Measurements from ENCODE around the gene BCL2L15. TPM values are rescaled to one million over a fixed set of nuclear protein-coding genes. Genes with fewer than 3 reads are reported as not detected.
A peak's percentile ranks its signal among the peaks of the same experiment; 100 is the strongest.

BCL2L15 gene
- total RNA-seq, 4 donors from 2014 or later, result 0.32 TPM; not detected in 3

DNA sequence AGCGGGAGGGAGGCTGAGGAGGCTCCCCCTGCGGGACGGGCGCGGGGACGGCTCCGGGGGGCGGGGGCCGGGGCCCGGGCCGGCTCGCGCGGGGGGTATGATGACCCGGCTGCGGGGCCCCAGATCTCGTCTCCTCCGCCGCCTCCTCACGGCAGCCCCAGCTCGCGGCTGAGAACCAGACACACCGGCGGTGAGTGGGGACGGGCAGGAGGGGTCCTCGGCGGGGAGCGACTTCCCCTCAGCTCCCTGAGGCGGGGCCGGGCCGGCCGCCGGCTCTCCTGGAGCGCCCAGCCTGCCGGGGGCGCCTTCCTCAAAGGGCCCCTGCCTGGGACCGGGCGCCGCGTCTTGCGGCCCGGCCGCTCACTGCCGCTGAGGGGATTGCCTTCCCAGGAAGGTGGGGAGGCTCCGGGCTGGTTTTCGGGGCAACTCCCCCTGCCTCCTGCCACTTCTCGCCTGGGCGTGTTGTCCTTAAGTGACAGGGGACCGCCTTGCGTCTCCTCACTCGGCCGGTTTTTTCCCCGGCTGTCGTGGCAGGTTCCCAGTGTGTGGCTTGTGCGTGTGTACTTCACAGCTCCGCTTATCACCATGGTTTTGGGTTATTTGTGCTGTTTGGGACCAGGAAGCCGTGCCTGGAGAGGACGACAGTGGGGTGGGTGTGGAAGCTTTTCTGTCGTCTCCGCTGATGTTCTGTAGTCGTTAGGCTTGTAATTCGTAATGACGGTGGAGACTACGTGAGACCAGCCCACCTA lies 42.5 kb upstream of the BCL2L15 start:
- in situ Hi-C loops (cut with MboI; ENCODE audit: low sequenced_read_pairs in 4 of 4), result loop anchor here in 1 of 4 donors (10.0 kb wide), 1 partner anchor 115 kb away; the partner anchor contains the start of gene RSBN1

DNA sequence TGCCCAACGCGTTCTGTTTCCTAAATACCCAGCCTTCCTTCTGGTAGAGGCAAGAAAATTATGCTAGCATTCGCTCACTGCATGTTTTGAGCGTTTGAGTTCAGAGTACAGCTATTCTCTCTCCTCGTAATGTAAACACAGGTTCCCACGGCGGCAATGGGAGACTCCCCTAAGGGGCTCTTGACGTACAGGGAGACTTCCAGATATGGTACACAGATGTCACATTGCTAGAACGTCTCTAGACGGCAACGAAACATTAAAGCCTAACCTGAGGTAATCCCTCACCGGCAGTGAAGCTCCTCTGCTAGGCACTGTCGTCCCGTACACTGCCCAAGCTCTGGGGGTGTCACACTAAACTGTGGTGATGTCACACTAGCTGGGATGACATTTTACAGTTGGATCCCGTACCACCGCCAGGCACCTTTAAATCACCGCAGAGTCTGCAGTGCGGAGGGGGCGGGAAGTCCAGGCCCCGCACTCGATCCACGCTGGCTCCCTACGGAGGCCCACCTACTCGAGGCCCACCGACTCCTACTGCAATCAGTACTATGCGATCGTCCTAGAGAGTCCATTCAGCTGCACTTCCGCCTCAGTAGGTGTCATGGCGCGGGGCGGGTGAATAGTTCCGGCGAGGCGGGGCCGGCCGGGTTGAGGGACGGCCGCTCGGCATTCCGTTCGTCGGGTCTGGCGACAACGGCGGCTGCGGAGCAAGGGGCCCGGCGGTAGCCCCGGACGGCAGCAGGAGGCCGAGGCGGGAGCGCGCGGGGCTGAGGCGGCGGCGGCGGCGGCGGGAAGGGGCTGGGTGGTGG lies 41.8 kb upstream of the BCL2L15 start, which contains the start of gene HIPK1:
Gene HIPK1, plus strand, starts transcription at position 384 of the 809 bp plus-strand sequence.
- no peaks in the 10 kb centered on the region for H3K36me3 ChIP-seq
- peak within 1 kb of the TSS; percentile 92 to 98 (median 94) for H3K27ac ChIP-seq
- no peaks in the 10 kb centered on the region for H3K27me3 ChIP-seq
- in situ Hi-C loops (cut with MboI; ENCODE audit: low sequenced_read_pairs in 4 of 4), result no loop called here
- peak; percentile 86 to 88 for DNase-seq
- peak within 1 kb of the TSS; percentile 86 to 98 (median 90) for H3K4me3 ChIP-seq
- peak; percentile 88 to 89 for ATAC-seq
- TF ChIP-seq, protein P1, sequence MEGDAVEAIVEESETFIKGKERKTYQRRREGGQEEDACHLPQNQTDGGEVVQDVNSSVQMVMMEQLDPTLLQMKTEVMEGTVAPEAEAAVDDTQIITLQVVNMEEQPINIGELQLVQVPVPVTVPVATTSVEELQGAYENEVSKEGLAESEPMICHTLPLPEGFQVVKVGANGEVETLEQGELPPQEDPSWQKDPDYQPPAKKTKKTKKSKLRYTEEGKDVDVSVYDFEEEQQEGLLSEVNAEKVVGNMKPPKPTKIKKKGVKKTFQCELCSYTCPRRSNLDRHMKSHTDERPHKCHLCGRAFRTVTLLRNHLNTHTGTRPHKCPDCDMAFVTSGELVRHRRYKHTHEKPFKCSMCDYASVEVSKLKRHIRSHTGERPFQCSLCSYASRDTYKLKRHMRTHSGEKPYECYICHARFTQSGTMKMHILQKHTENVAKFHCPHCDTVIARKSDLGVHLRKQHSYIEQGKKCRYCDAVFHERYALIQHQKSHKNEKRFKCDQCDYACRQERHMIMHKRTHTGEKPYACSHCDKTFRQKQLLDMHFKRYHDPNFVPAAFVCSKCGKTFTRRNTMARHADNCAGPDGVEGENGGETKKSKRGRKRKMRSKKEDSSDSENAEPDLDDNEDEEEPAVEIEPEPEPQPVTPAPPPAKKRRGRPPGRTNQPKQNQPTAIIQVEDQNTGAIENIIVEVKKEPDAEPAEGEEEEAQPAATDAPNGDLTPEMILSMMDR (IDR thresholded peaks at IDR 0.05 in 4 of 5, conservative IDR thresholded peaks at IDR 0.05 in 1 of 5), result peak in 1 of 5 experiments; percentile 28
- peak; percentile 79 to 82 for TF ChIP-seq POLR2A (IDR thresholded peaks at IDR 0.05)
- no peaks in the 10 kb centered on the region for H3K9me3 ChIP-seq
- H3K4me1 ChIP-seq, result peaks cover 45% of the 10 kb centered on the region in 2 donors
- intact Hi-C loops (cut with DNase I; ENCODE audit: low total_unique reads), result loop anchor here (1.0 to 5.0 kb wide), 5 partner anchors 16 to 1312 kb away; partner anchors contain the start of genes CAPZA1, DCLRE1B, RSBN1 and ST7L

More for the DNA sequence above, 42.5 kb upstream of the BCL2L15 start:
- H3K27ac ChIP-seq, result peak overlapping the region; percentile 92 to 98 (median 94)
- intact Hi-C loops (cut with DNase I; ENCODE audit: low total_unique reads), result loop anchor here (1.0 to 5.0 kb wide), 5 partner anchors 17 to 1313 kb away; partner anchors contain the start of genes CAPZA1, DCLRE1B, RSBN1 and ST7L
- peaks cover 51% of the 10 kb centered on the region in 2 donors for H3K4me1 ChIP-seq
- H3K27me3 ChIP-seq, result no peaks in the 10 kb centered on the region
- H3K4me3 ChIP-seq, result peak overlapping the region; percentile 86 to 98 (median 90)
- TF ChIP-seq, protein P1 (IDR thresholded peaks at IDR 0.05 in 4 of 5, conservative IDR thresholded peaks at IDR 0.05 in 1 of 5), result peak in 2 of 5 experiments; percentile 6 to 27
- no peak for TF ChIP-seq POLR2A (IDR thresholded peaks at IDR 0.05)
- DNase-seq (peak; percentile 4 to 25), ATAC-seq (peak; percentile 57 to 63)
- H3K36me3 ChIP-seq, result no peaks in the 10 kb centered on the region
- H3K9me3 ChIP-seq, result no peaks in the 10 kb centered on the region

DNA sequence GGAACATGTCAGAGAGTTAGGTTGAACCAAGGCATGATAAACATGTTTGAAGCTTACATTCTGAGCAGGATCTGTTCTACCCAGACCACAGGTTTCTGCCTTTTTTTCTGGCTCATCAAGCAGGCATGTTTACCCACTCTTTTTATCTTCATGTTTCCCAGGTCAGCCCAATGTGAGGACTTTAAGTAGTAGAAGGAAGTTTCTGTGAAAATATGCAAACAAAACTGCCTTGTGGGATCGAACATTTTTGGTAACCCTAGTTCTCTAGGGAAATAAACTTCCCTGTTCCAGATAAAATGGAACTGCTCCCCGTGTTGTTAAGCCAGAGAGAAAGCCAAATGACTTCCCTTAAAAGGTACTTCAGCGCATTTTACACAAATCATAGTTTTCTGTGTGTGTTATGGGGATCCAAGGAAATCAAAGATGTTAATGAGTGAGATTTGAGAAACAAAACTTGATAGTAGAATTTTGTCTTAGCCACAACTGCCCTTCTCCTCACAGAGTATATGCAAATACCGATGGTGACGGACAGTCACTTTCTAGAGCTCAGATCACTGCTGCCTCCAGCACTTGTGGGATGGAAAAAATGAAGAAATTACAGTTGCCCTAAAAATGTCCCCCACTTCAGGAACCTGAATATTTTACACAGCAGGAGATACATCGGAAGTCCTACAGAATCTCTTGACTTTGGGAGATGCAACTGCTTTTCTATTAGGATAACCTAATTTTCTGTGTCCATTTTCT lies 41.0 kb upstream of the BCL2L15 start:
- no peak for DNase-seq
- H3K36me3 ChIP-seq, result no peaks in the 10 kb centered on the region
- H3K4me1 ChIP-seq, result peaks cover 37 to 38% of the 10 kb centered on the region in 2 donors
- TF ChIP-seq POLR2A (IDR thresholded peaks at IDR 0.05), result no peak
- TF ChIP-seq, protein P1 (IDR thresholded peaks at IDR 0.05 in 4 of 5, conservative IDR thresholded peaks at IDR 0.05 in 1 of 5), result no peak
- H3K27me3 ChIP-seq, result no peaks in the 10 kb centered on the region
- ATAC-seq, result no peak
- H3K9me3 ChIP-seq, result no peaks in the 10 kb centered on the region
- in situ Hi-C loops (cut with MboI; ENCODE audit: low sequenced_read_pairs in 4 of 4) (no loop called here), intact Hi-C loops (cut with DNase I; ENCODE audit: low total_unique reads) (loop anchor here (2.0 to 5.0 kb wide), 2 partner anchors 16 to 1311 kb away; partner anchors contain the start of genes CAPZA1 and ST7L)
- H3K27ac ChIP-seq, result peak overlapping the region; percentile 92 to 98 (median 94)
- peak overlapping the region; percentile 86 to 98 (median 90) for H3K4me3 ChIP-seq

DNA sequence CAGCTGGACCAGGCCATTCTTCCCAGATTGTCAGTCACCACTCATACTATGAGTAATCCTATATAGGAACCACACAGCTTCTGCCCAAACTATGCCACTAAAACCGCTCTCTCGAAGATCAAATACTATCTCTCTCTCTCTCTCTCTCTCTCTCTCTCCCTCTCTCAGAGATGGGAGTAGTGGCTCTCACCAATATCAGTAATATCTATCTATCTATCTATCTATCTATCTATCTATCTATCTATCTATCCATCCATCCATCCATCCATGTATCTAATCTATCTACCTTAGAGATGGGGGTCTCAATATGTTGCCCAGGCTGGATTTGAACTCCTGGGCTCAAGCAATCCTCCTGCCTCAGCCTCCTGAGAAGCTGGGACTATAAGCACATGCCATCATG lies 37.1 kb upstream of the BCL2L15 start:
- no peak for TF ChIP-seq POLR2A (IDR thresholded peaks at IDR 0.05)
- TF ChIP-seq, protein P1 (IDR thresholded peaks at IDR 0.05 in 4 of 5, conservative IDR thresholded peaks at IDR 0.05 in 1 of 5), result no peak
- Histone ChIP-seq H3K4me1 (peaks cover 6 to 8% of the 10 kb centered on the region in 2 donors), H3K4me3 (no peak overlapping the region), H3K27ac (no peak overlapping the region), H3K36me3 (no peaks in the 10 kb centered on the region), H3K27me3 (no peaks in the 10 kb centered on the region), H3K9me3 (no peaks in the 10 kb centered on the region)
- ATAC-seq (no peak), DNase-seq (no peak)
- in situ Hi-C loops (cut with MboI; ENCODE audit: low sequenced_read_pairs in 4 of 4) (loop anchor here in 2 of 4 donors (25.0 kb wide), 2 partner anchors 537 to 1312 kb away; partner anchors contain the start of genes CAPZA1 (in 1 of the 2), MAGI3 (in 1 of the 2) and ST7L (in 1 of the 2)), intact Hi-C loops (cut with DNase I; ENCODE audit: low total_unique reads) (no loop called here)

Measured in gastrocnemius medialis (tissue), 4 donors.